IPS-18a (cell line): Measurements from ENCODE around the gene CNTN2.

Experiments
- H3K27ac ChIP-seq: one replicate; pipeline ENCODE4 v1.5.1; 2013; ENCODE audit warnings: low read length
- H3K27me3 ChIP-seq: one replicate; pipeline ENCODE4 v1.6.1; 2013; ENCODE audit warnings: mild to moderate bottlenecking, low read length; ENCODE audit not compliant: control insufficient read depth, insufficient read depth
- H3K36me3 ChIP-seq: one replicate; pipeline ENCODE4 v1.6.1; 2013; ENCODE audit warnings: low read depth, low read length; ENCODE audit not compliant: control insufficient read depth
- H3K4me1 ChIP-seq: one replicate; pipeline ENCODE4 v1.6.1; 2013; ENCODE audit warnings: low read depth, low read length; ENCODE audit not compliant: control insufficient read depth
- H3K4me3 ChIP-seq: one replicate; pipeline ENCODE4 v1.5.1; 2013; ENCODE audit warnings: low read length
- H3K9ac ChIP-seq: one replicate; pipeline ENCODE4 v1.6.1; 2013; ENCODE audit warnings: mild to moderate bottlenecking, low read length, moderate library complexity
- H3K9me3 ChIP-seq: one replicate; pipeline ENCODE4 v1.6.1; 2013; ENCODE audit warnings: low read depth, low read length; ENCODE audit not compliant: control insufficient read depth

CNTN2 gene

GRCh38 chr1:205107327-205107726 is 64.3 kb downstream of the CNTN2 start:
- Histone ChIP-seq H3K27ac (no peak overlapping the region), H3K9ac (no peak overlapping the region), H3K4me1 (no peaks in the 10 kb centered on the region), H3K27me3 (no peaks in the 10 kb centered on the region), H3K4me3 (no peak overlapping the region), H3K36me3 (peaks cover 28% of the 10 kb centered on the region), H3K9me3 (no peaks in the 10 kb centered on the region)

GRCh38 chr1:205108464-205108863 is 65.5 kb downstream of the CNTN2 start:
- Histone ChIP-seq H3K36me3 (peaks cover 30% of the 10 kb centered on the region), H3K9me3 (no peaks in the 10 kb centered on the region), H3K27me3 (no peaks in the 10 kb centered on the region), H3K9ac (no peak overlapping the region), H3K4me1 (no peaks in the 10 kb centered on the region), H3K27ac (no peak overlapping the region), H3K4me3 (no peak overlapping the region)

GRCh38 chr1:205109269-205109668 is 66.3 kb downstream of the CNTN2 start:
- Histone ChIP-seq H3K4me3 (no peak overlapping the region), H3K27me3 (no peaks in the 10 kb centered on the region), H3K9me3 (no peaks in the 10 kb centered on the region), H3K27ac (no peak overlapping the region), H3K36me3 (peaks cover 31% of the 10 kb centered on the region), H3K4me1 (no peaks in the 10 kb centered on the region), H3K9ac (no peak overlapping the region)

GRCh38 chr1:205109711-205110110 is 66.7 kb downstream of the CNTN2 start:
- Histone ChIP-seq H3K36me3 (peaks cover 33% of the 10 kb centered on the region), H3K4me3 (no peak overlapping the region), H3K9ac (no peak overlapping the region), H3K27ac (no peak overlapping the region), H3K4me1 (no peaks in the 10 kb centered on the region), H3K27me3 (no peaks in the 10 kb centered on the region), H3K9me3 (no peaks in the 10 kb centered on the region)

GRCh38 chr1:205111354-205111753 is 68.3 kb downstream of the CNTN2 start:
- Histone ChIP-seq H3K9ac (no peak overlapping the region), H3K4me1 (no peaks in the 10 kb centered on the region), H3K36me3 (peaks cover 31% of the 10 kb centered on the region), H3K27me3 (no peaks in the 10 kb centered on the region), H3K27ac (no peak overlapping the region), H3K4me3 (no peak overlapping the region), H3K9me3 (no peaks in the 10 kb centered on the region)

GRCh38 chr1:205118752-205119151 is 75.7 kb downstream of the CNTN2 start:
- Histone ChIP-seq H3K4me1 (no peaks in the 10 kb centered on the region), H3K36me3 (peaks cover 12% of the 10 kb centered on the region), H3K9ac (no peak overlapping the region), H3K27ac (no peak overlapping the region), H3K27me3 (no peaks in the 10 kb centered on the region), H3K4me3 (no peak overlapping the region), H3K9me3 (no peaks in the 10 kb centered on the region)

- Histone ChIP-seq H3K27me3 (no peaks in the 10 kb centered on the region), H3K9me3 (no peaks in the 10 kb centered on the region), H3K4me1 (no peaks in the 10 kb centered on the region), H3K4me3 (peak within 1 kb of the TSS; percentile 96), H3K36me3 (no peaks in the 10 kb centered on the region), H3K27ac (peak within 1 kb of the TSS; percentile 100), H3K9ac (peak within 1 kb of the TSS; percentile 89)
Observed at GRCh38 chr1:205121660-205122488, 78.9 kb downstream of the CNTN2 start, which contains the start of gene RBBP5. TSS of gene RBBP5 (minus strand) at chr1:205121978. CDS start at chr1:205121873, 105 bp downstream.

GRCh38 chr1:205122489-205122882 is 79.5 kb downstream of the CNTN2 start:
- Histone ChIP-seq H3K9ac (peak overlapping the region; percentile 89), H3K27ac (peak overlapping the region; percentile 100), H3K36me3 (no peaks in the 10 kb centered on the region), H3K4me3 (peak overlapping the region; percentile 96), H3K27me3 (no peaks in the 10 kb centered on the region), H3K4me1 (no peaks in the 10 kb centered on the region), H3K9me3 (no peaks in the 10 kb centered on the region)

GRCh38 chr1:205124726-205125125 is 81.7 kb downstream of the CNTN2 start:
- Histone ChIP-seq H3K9me3 (no peaks in the 10 kb centered on the region), H3K4me3 (no peak overlapping the region), H3K27ac (no peak overlapping the region), H3K27me3 (no peaks in the 10 kb centered on the region), H3K4me1 (no peaks in the 10 kb centered on the region), H3K9ac (no peak overlapping the region), H3K36me3 (no peaks in the 10 kb centered on the region)

- Histone ChIP-seq H3K27me3 (no peaks in the 10 kb centered on the region), H3K36me3 (no peaks in the 10 kb centered on the region), H3K4me3 (no peak overlapping the region), H3K27ac (no peak overlapping the region), H3K9ac (no peak overlapping the region), H3K9me3 (no peaks in the 10 kb centered on the region), H3K4me1 (no peaks in the 10 kb centered on the region)
Observed at GRCh38 chr1:205127646-205128045, 84.6 kb downstream of the CNTN2 start.
